ENCODE data around the gene CCAR1. TPM values are rescaled to one million over a fixed set of nuclear protein-coding genes. Genes with fewer than 3 reads are reported as not detected.

The CCAR1 gene
- total and polyA plus RNA-seq, 2 donors (not counting 1 experiment from before 2014, with no cell fraction given), result 26.3 to 101 TPM

DNA sequence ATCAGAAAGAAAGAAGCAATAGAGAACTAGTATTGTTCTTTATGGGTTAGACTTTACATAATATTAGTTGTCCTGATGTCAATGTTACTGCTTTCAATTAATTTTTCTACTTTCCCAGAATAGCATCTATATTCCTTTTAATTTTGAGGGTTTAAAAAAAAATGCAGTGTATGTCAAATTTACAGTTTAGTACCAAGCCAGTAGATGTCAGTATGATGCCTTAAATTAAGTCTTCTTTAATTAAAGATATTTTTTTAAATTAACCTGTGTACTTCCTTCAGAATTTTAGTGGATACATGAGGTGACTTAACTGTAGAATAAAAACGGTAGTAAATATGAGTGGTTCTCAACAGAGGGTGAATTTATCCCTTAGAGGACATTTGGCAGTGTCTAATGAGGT lies 71.1 kb downstream of the CCAR1 start:
- H2AFZ ChIP-seq (ENCODE audit: insufficient read depth, low read depth, low read length, poor library complexity, severe bottlenecking), result no peak overlapping the region
- H3K9me3 ChIP-seq (ENCODE audit: control extremely low read depth in 1 of 3, control insufficient read depth in 2 of 3, insufficient read depth in 1 of 3, low read length in 2 of 3), result no peaks in the 10 kb centered on the region
- no peak overlapping the region for H3K27ac Mint-ChIP-seq
- DNase-seq (no peak), ATAC-seq (ENCODE audit: low read depth) (no peak)
- H3K79me2 ChIP-seq (ENCODE audit: control insufficient read depth, insufficient read depth, low read length), result no peaks in the 10 kb centered on the region
- H4K20me1 ChIP-seq (ENCODE audit: control insufficient read depth, insufficient read depth, low read length, poor library complexity, severe bottlenecking), result no peaks in the 10 kb centered on the region
- no peaks in the 10 kb centered on the region for H3K4me1 Mint-ChIP-seq
- no peak overlapping the region for H3K9ac ChIP-seq (ENCODE audit: low read length)
- no CpG with 5 or more reads among the region's 1 CpG for WGBS (ENCODE audit: insufficient coverage)
- H3K9me3 Mint-ChIP-seq (ENCODE audit: insufficient read depth), result no peaks in the 10 kb centered on the region
- H3K27me3 Mint-ChIP-seq, result no peaks in the 10 kb centered on the region
- H3K36me3 ChIP-seq (replicated peaks in 1 of 2; ENCODE audit: control extremely low read depth in 1 of 2, control insufficient read depth in 1 of 2, extremely low read depth in 1 of 2, insufficient read depth in 2 of 2, low read length in 1 of 2), result peaks cover 5 to 56% of the 10 kb centered on the region in 2 experiments
- H3K4me2 ChIP-seq (replicated peaks; ENCODE audit: low read depth, low read length, poor library complexity, severe bottlenecking), result no peak overlapping the region
- TF ChIP-seq, protein P1, sequence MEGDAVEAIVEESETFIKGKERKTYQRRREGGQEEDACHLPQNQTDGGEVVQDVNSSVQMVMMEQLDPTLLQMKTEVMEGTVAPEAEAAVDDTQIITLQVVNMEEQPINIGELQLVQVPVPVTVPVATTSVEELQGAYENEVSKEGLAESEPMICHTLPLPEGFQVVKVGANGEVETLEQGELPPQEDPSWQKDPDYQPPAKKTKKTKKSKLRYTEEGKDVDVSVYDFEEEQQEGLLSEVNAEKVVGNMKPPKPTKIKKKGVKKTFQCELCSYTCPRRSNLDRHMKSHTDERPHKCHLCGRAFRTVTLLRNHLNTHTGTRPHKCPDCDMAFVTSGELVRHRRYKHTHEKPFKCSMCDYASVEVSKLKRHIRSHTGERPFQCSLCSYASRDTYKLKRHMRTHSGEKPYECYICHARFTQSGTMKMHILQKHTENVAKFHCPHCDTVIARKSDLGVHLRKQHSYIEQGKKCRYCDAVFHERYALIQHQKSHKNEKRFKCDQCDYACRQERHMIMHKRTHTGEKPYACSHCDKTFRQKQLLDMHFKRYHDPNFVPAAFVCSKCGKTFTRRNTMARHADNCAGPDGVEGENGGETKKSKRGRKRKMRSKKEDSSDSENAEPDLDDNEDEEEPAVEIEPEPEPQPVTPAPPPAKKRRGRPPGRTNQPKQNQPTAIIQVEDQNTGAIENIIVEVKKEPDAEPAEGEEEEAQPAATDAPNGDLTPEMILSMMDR (IDR thresholded peaks at IDR 0.05), result no peak
- TF ChIP-seq EZH2 (IDR thresholded peaks at IDR 0.05; ENCODE audit: borderline replicate concordance, insufficient read depth, low read depth, low read length, poor library complexity, severe bottlenecking), result no peak
- POLR2A ChIA-PET, result no interaction called here
- H3K4me3 Mint-ChIP-seq, result no peak overlapping the region
- CTCF ChIA-PET, result no interaction called here
- H3K4me3 ChIP-seq (ENCODE audit: control extremely low read depth in 1 of 5, extremely low read depth in 1 of 5, insufficient read depth in 1 of 5, low read depth in 2 of 5, low read length in 4 of 5), result no peak overlapping the region
- H3K27ac ChIP-seq (ENCODE audit: low read length in 2 of 2), result no peak overlapping the region
- H3K27me3 ChIP-seq (replicated peaks in 1 of 4; ENCODE audit: control extremely low read depth in 1 of 4, control insufficient read depth in 3 of 4, insufficient read depth in 4 of 4, low read length in 3 of 4), result no peaks in the 10 kb centered on the region
- intact Hi-C loops (cut with micrococcal nuclease), result no loop called here
- no peaks in the 10 kb centered on the region for H3K4me1 ChIP-seq (ENCODE audit: control insufficient read depth in 2 of 2, insufficient read depth in 2 of 2, low read length in 2 of 2)

GRCh38 chr10:68795886-68796532 lies 75.0 kb downstream of the CCAR1 start:
- no peaks in the 10 kb centered on the region for H4K20me1 ChIP-seq (ENCODE audit: control insufficient read depth, insufficient read depth, low read length, poor library complexity, severe bottlenecking)
- H3K4me1 ChIP-seq (ENCODE audit: control insufficient read depth in 2 of 2, insufficient read depth in 2 of 2, low read length in 2 of 2), result no peaks in the 10 kb centered on the region
- H3K27me3 ChIP-seq (replicated peaks in 1 of 4; ENCODE audit: control extremely low read depth in 1 of 4, control insufficient read depth in 3 of 4, insufficient read depth in 4 of 4, low read length in 3 of 4), result no peaks in the 10 kb centered on the region
- Mint-ChIP-seq H3K27ac (no peak overlapping the region), H3K4me1 (no peaks in the 10 kb centered on the region), H3K9me3 (ENCODE audit: insufficient read depth) (no peaks in the 10 kb centered on the region), H3K27me3 (no peaks in the 10 kb centered on the region), H3K4me3 (no peak overlapping the region)
- intact Hi-C loops (cut with micrococcal nuclease), result no loop called here
- WGBS (ENCODE audit: insufficient coverage), result 89% methylated on average over 3 of the region's 4 CpGs
- no peak overlapping the region for H3K4me3 ChIP-seq (ENCODE audit: control extremely low read depth in 1 of 5, extremely low read depth in 1 of 5, insufficient read depth in 1 of 5, low read depth in 2 of 5, low read length in 4 of 5)
- peaks cover 5 to 23% of the 10 kb centered on the region in 2 experiments for H3K36me3 ChIP-seq (replicated peaks in 1 of 2; ENCODE audit: control extremely low read depth in 1 of 2, control insufficient read depth in 1 of 2, extremely low read depth in 1 of 2, insufficient read depth in 2 of 2, low read length in 1 of 2)
- ATAC-seq (ENCODE audit: low read depth) (no peak), DNase-seq (no peak)
- no peaks in the 10 kb centered on the region for H3K9me3 ChIP-seq (ENCODE audit: control extremely low read depth in 1 of 3, control insufficient read depth in 2 of 3, insufficient read depth in 1 of 3, low read length in 2 of 3)
- H3K79me2 ChIP-seq (ENCODE audit: control insufficient read depth, insufficient read depth, low read length), result no peaks in the 10 kb centered on the region
- POLR2A ChIA-PET, result no interaction called here
- H2AFZ ChIP-seq (ENCODE audit: insufficient read depth, low read depth, low read length, poor library complexity, severe bottlenecking), result no peak overlapping the region
- no peak overlapping the region for H3K27ac ChIP-seq (ENCODE audit: low read length in 2 of 2)
- H3K4me2 ChIP-seq (replicated peaks; ENCODE audit: low read depth, low read length, poor library complexity, severe bottlenecking), result no peak overlapping the region
- TF ChIP-seq EZH2 (IDR thresholded peaks at IDR 0.05; ENCODE audit: borderline replicate concordance, insufficient read depth, low read depth, low read length, poor library complexity, severe bottlenecking), result no peak
- TF ChIP-seq, protein P1 (IDR thresholded peaks at IDR 0.05), result no peak
- H3K9ac ChIP-seq (ENCODE audit: low read length), result no peak overlapping the region
- CTCF ChIA-PET, result no interaction called here
